Measurements from ENCODE around the gene SNED1. TPM values are rescaled to one million over a fixed set of nuclear protein-coding genes. Genes with fewer than 3 reads are reported as not detected.

The SNED1 gene
- polyA plus RNA-seq, 1 donor from 2014 or later: 0.32 TPM

GRCh38 chr2:240992572-240993291 is 5.7 kb upstream of the SNED1 start:
- TF ChIP-seq TAF1 (IDR thresholded peaks at IDR 0.05; ENCODE audit: low read depth) (no peak), SMC3 (conservative IDR thresholded peaks at IDR 0.05; ENCODE audit: poor library complexity) (no peak)
- Histone ChIP-seq H3K9me3 (ENCODE audit: low read length) (no peaks in the 10 kb centered on the region), H3K9me2 (ENCODE audit: insufficient read depth, low read length) (no peaks in the 10 kb centered on the region), H3K4me3 (ENCODE audit: low read length) (no peak overlapping the region), H3K27ac (ENCODE audit: low read length) (no peak overlapping the region), H2AFZ (ENCODE audit: low read depth, low read length) (no peak overlapping the region), H3K36me3 (ENCODE audit: insufficient read depth, low read length) (no peaks in the 10 kb centered on the region), H3F3A (ENCODE audit: insufficient read depth, low read length, poor library complexity, severe bottlenecking) (no peaks in the 10 kb centered on the region), H3K79me2 (replicated peaks; ENCODE audit: insufficient read depth, low read length) (no peaks in the 10 kb centered on the region), H3K9ac (ENCODE audit: low read length) (no peak overlapping the region), H3K27me3 (ENCODE audit: insufficient read depth, low read depth, low read length) (peaks cover 8% of the 10 kb centered on the region), H4K20me1 (ENCODE audit: insufficient read depth) (no peaks in the 10 kb centered on the region), H3K4me2 (ENCODE audit: low read length) (no peak overlapping the region)

DNA sequence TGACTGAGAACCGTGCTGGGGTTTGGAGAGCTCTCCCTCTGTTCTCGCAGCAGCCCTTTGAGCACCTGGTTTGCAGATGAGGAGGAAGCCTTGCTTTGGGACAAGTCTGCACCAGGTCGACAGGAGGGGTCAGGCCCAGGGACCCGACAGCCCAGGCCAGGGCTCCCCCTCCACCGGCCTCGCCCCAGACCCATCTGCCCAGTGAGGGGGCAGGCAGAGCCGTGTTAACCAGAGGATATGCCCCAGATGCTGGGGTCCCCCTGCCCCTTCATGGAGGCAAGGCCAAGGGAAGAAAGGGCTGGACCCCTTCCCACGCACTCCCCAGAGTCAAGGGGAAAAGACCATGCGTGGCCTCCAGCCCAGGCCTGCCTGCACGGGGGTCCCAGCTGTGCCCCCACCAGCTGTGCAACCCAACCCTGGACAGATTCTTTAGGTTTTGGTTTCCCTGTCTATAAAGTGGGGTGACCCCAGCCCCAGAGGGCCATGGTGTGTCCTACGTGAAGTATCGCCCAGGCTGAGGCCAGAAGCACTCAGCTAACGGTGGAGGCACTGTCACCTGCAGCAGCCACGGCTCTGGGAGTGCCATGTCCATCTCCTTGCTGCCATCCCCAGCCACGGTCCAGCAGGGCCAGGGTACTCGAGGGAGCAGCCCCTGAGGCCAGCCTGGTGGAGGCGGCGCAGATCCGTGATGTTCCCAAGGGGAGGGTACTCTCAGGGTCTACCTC is 4.8 kb upstream of the SNED1 start:
- H3K9me2 ChIP-seq (ENCODE audit: insufficient read depth, low read length): no peaks in the 10 kb centered on the region
- no peak overlapping the region for H3K4me3 ChIP-seq (ENCODE audit: low read length)
- H3K9me3 ChIP-seq (ENCODE audit: low read length): no peaks in the 10 kb centered on the region
- H3K36me3 ChIP-seq (ENCODE audit: insufficient read depth, low read length): no peaks in the 10 kb centered on the region
- no peaks in the 10 kb centered on the region for H3K79me2 ChIP-seq (replicated peaks; ENCODE audit: insufficient read depth, low read length)
- peaks cover 15% of the 10 kb centered on the region for H3K27me3 ChIP-seq (ENCODE audit: insufficient read depth, low read depth, low read length)
- no peaks in the 10 kb centered on the region for H4K20me1 ChIP-seq (ENCODE audit: insufficient read depth)
- TF ChIP-seq SMC3 (conservative IDR thresholded peaks at IDR 0.05; ENCODE audit: poor library complexity) (no peak), MXI1 (conservative IDR thresholded peaks at IDR 0.05; ENCODE audit: poor library complexity, severe bottlenecking) (no peak), POLR2AphosphoS5 (IDR thresholded peaks at IDR 0.05) (no peak), EZH2 (IDR thresholded peaks at IDR 0.05; ENCODE audit: borderline replicate concordance, insufficient read depth, low read length, poor library complexity, severe bottlenecking) (no peak), EP300 (conservative IDR thresholded peaks at IDR 0.05; ENCODE audit: poor library complexity, severe bottlenecking) (no peak), RAD21 (conservative IDR thresholded peaks at IDR 0.05) (no peak), TAF1 (IDR thresholded peaks at IDR 0.05; ENCODE audit: low read depth) (no peak)
- TF ChIP-seq, protein P1, sequence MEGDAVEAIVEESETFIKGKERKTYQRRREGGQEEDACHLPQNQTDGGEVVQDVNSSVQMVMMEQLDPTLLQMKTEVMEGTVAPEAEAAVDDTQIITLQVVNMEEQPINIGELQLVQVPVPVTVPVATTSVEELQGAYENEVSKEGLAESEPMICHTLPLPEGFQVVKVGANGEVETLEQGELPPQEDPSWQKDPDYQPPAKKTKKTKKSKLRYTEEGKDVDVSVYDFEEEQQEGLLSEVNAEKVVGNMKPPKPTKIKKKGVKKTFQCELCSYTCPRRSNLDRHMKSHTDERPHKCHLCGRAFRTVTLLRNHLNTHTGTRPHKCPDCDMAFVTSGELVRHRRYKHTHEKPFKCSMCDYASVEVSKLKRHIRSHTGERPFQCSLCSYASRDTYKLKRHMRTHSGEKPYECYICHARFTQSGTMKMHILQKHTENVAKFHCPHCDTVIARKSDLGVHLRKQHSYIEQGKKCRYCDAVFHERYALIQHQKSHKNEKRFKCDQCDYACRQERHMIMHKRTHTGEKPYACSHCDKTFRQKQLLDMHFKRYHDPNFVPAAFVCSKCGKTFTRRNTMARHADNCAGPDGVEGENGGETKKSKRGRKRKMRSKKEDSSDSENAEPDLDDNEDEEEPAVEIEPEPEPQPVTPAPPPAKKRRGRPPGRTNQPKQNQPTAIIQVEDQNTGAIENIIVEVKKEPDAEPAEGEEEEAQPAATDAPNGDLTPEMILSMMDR (IDR thresholded peaks at IDR 0.05; ENCODE audit: poor library complexity, severe bottlenecking): no peak
- TF ChIP-seq, protein P2, sequence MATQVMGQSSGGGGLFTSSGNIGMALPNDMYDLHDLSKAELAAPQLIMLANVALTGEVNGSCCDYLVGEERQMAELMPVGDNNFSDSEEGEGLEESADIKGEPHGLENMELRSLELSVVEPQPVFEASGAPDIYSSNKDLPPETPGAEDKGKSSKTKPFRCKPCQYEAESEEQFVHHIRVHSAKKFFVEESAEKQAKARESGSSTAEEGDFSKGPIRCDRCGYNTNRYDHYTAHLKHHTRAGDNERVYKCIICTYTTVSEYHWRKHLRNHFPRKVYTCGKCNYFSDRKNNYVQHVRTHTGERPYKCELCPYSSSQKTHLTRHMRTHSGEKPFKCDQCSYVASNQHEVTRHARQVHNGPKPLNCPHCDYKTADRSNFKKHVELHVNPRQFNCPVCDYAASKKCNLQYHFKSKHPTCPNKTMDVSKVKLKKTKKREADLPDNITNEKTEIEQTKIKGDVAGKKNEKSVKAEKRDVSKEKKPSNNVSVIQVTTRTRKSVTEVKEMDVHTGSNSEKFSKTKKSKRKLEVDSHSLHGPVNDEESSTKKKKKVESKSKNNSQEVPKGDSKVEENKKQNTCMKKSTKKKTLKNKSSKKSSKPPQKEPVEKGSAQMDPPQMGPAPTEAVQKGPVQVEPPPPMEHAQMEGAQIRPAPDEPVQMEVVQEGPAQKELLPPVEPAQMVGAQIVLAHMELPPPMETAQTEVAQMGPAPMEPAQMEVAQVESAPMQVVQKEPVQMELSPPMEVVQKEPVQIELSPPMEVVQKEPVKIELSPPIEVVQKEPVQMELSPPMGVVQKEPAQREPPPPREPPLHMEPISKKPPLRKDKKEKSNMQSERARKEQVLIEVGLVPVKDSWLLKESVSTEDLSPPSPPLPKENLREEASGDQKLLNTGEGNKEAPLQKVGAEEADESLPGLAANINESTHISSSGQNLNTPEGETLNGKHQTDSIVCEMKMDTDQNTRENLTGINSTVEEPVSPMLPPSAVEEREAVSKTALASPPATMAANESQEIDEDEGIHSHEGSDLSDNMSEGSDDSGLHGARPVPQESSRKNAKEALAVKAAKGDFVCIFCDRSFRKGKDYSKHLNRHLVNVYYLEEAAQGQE (IDR thresholded peaks at IDR 0.05; ENCODE audit: borderline replicate concordance): no peak
- no peaks in the 10 kb centered on the region for H3F3A ChIP-seq (ENCODE audit: insufficient read depth, low read length, poor library complexity, severe bottlenecking)
- H2AFZ ChIP-seq (ENCODE audit: low read depth, low read length): no peak overlapping the region
- no peak overlapping the region for H3K9ac ChIP-seq (ENCODE audit: low read length)
- H3K27ac ChIP-seq (ENCODE audit: low read length): no peak overlapping the region
- no peak overlapping the region for H3K4me2 ChIP-seq (ENCODE audit: low read length)

Measured in neural cell (in vitro differentiated cells).